Renal pelvis (tissue), 4 donors: ENCODE results near the gene TCF12. TPM values are rescaled to one million over a fixed set of nuclear protein-coding genes. Genes with fewer than 3 reads are reported as not detected.

ENCODE experiments used
- DNase-seq: peaks from one replicate; pipeline ENCODE4 v3.0.0-alpha.2; 2013
- polyA plus RNA-seq, 3 donors: library from polyadenylated mRNA; unstranded; fragments of 120-200 nt; gene quantifications; one replicate each; pipeline ENCODE4 v1.2.1, GENCODE V29; 2013; ENCODE audit not compliant: insufficient read length in 3 of 3

Gene TCF12
- polyA plus RNA-seq, 3 donors: 139 to 149 (median 142) TPM

- no peak for DNase-seq
Observed at GRCh38 chr15:57334257-57334656, 415.8 kb downstream of the TCF12 start.

- DNase-seq: no peak
Observed at GRCh38 chr15:57335293-57335715, 416.9 kb downstream of the TCF12 start.

DNA sequence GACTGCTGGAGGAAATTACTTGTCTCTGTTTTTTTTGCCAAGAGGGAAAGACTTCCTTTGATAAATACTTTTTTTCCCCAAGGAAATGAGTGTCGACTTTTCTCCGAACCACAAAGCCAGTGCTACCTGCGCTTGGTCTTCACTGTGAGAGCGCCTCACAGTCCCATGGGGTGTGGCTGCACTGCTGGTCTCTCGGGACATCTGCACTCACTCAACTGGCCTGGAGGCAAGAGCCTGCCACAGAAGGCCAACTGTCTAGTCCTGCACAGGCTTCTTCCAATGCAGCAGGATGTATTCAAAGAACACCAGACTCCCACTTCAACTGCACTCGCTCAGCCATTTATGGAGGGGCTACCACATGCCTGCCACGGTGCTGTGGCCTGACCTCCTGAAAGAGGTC, 417.3 kb downstream of the TCF12 start:
- no peak for DNase-seq

DNA sequence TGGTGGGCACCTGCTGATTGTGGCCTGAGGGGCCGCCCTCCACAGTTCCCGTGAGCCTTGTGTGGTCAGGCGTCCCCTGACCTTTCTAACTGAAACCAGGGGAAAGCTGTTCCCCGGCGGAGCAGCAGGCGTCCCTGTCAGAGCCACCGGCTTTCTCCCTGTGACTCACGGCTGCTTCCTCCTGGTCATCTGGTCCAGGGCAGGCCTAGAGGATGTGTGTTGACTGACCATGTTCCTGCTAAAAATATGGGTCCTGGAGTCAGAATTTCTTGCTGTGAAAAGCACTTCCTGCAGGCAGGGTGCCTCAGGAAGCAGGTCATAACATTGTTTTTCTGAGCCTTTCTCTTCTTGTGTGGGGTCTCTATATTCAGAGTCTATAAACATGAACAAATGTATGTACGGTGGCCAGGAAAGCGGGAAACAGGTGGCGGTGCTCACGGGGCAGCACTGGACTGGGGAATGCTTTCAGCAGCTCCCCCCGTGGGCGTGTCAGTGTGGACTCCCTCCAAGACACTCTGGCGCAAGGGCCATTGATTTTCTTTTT, 419.5 kb downstream of the TCF12 start:
- DNase-seq: no peak

DNA sequence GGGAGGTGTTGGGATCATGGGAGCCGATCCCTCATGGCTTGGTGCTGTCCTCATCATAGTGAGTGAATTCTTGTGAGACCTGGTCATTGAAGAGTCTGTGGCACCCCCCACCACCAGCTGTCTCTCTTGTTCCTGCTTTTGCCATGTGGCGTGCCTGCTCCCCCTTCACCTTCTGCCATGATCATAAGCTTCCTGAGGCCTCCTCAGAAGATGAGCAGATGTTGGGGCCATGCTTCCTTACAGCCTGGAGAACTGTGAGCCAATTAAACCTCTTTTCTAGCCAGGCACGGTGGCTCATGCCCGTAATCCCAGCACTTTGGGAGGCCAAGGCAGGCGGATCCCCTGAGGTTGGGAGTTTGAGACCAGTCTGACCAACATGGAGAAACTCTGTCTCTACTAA, 420.9 kb downstream of the TCF12 start:
- DNase-seq: no peak

Other genes starting within 250 kb of the TCF12 start
- 10 to 100 TPM; 34.8 to 46.6 (median 44.6) TPM for gene ZNF280D, start 185.1 kb upstream of the TCF12 start, polyA plus RNA-seq